ENCODE measurements around the gene ZNF358. TPM values are rescaled to one million over a fixed set of nuclear protein-coding genes. Genes with fewer than 3 reads are reported as not detected.

The ZNF358 gene
- total RNA-seq, 1 donor from 2014 or later: 16.9 TPM

GRCh38 chr19:7475665-7476064 lies 40.2 kb upstream of the ZNF358 start:
- H4K20me1 ChIP-seq (ENCODE audit: low read depth): no peaks in the 10 kb centered on the region
- no peak overlapping the region for H3K27ac ChIP-seq
- H3K4me1 Mint-ChIP-seq: peaks cover 10% of the 10 kb centered on the region
- no peaks in the 10 kb centered on the region for H3K4me1 ChIP-seq
- no peak overlapping the region for H3K27ac Mint-ChIP-seq
- TF ChIP-seq EZH2 (IDR thresholded peaks at IDR 0.05): no peak
- no peak for TF ChIP-seq EZH2phosphoT487 (IDR thresholded peaks at IDR 0.05)
- TF ChIP-seq CTCF (IDR thresholded peaks at IDR 0.05): no peak
- no peak overlapping the region for H3K4me3 ChIP-seq
- no peak overlapping the region for H3K4me2 ChIP-seq
- no peaks in the 10 kb centered on the region for H3K27me3 ChIP-seq
- no peak overlapping the region for H3K9ac ChIP-seq
- no peak overlapping the region for H2AFZ ChIP-seq (replicated peaks)
- H3K36me3 Mint-ChIP-seq: peaks cover 2% of the 10 kb centered on the region
- no peaks in the 10 kb centered on the region for H3K79me2 ChIP-seq (ENCODE audit: low read depth)
- H3K36me3 ChIP-seq: no peaks in the 10 kb centered on the region
- H3K4me3 Mint-ChIP-seq: no peak overlapping the region
- no peaks in the 10 kb centered on the region for H3K9me3 ChIP-seq (ENCODE audit: low read depth)
- H3K27me3 Mint-ChIP-seq (ENCODE audit: insufficient read depth, low read depth): no peaks in the 10 kb centered on the region
- no peak for DNase-seq (ENCODE audit: low spot score)
- H3K9me3 Mint-ChIP-seq: peaks cover 3% of the 10 kb centered on the region
- no peaks in the 10 kb centered on the region for H3F3A ChIP-seq (ENCODE audit: low read depth)

GRCh38 chr19:7476241-7476640 lies 39.7 kb upstream of the ZNF358 start:
- H3K4me1 ChIP-seq: no peaks in the 10 kb centered on the region
- H3K4me3 ChIP-seq: no peak overlapping the region
- Mint-ChIP-seq H3K27ac (no peak overlapping the region), H3K4me3 (no peak overlapping the region), H3K27me3 (ENCODE audit: insufficient read depth, low read depth) (no peaks in the 10 kb centered on the region), H3K9me3 (peaks cover 3% of the 10 kb centered on the region), H3K4me1 (peaks cover 12% of the 10 kb centered on the region), H3K36me3 (peaks cover 2% of the 10 kb centered on the region)
- H3K4me2 ChIP-seq: no peak overlapping the region
- H2AFZ ChIP-seq (replicated peaks): no peak overlapping the region
- H3K27me3 ChIP-seq: no peaks in the 10 kb centered on the region
- no peaks in the 10 kb centered on the region for H3K79me2 ChIP-seq (ENCODE audit: low read depth)
- TF ChIP-seq EZH2phosphoT487 (IDR thresholded peaks at IDR 0.05): no peak
- no peak for TF ChIP-seq CTCF (IDR thresholded peaks at IDR 0.05)
- no peak for TF ChIP-seq EZH2 (IDR thresholded peaks at IDR 0.05)
- no peaks in the 10 kb centered on the region for H4K20me1 ChIP-seq (ENCODE audit: low read depth)
- no peak for DNase-seq (ENCODE audit: low spot score)
- H3F3A ChIP-seq (ENCODE audit: low read depth): no peaks in the 10 kb centered on the region
- H3K27ac ChIP-seq: no peak overlapping the region
- no peak overlapping the region for H3K9ac ChIP-seq
- H3K36me3 ChIP-seq: no peaks in the 10 kb centered on the region
- H3K9me3 ChIP-seq (ENCODE audit: low read depth): no peaks in the 10 kb centered on the region

GRCh38 chr19:7476777-7477494 lies 39.0 kb upstream of the ZNF358 start:
- H3K4me3 Mint-ChIP-seq: no peak overlapping the region
- H3F3A ChIP-seq (ENCODE audit: low read depth): no peaks in the 10 kb centered on the region
- H3K4me3 ChIP-seq: no peak overlapping the region
- H3K4me1 Mint-ChIP-seq: peaks cover 12% of the 10 kb centered on the region
- H2AFZ ChIP-seq (replicated peaks): no peak overlapping the region
- H4K20me1 ChIP-seq (ENCODE audit: low read depth): no peaks in the 10 kb centered on the region
- H3K4me2 ChIP-seq: no peak overlapping the region
- H3K27me3 Mint-ChIP-seq (ENCODE audit: insufficient read depth, low read depth): no peaks in the 10 kb centered on the region
- no peaks in the 10 kb centered on the region for H3K79me2 ChIP-seq (ENCODE audit: low read depth)
- H3K9me3 ChIP-seq (ENCODE audit: low read depth): no peaks in the 10 kb centered on the region
- no peak overlapping the region for H3K27ac Mint-ChIP-seq
- no peaks in the 10 kb centered on the region for H3K27me3 ChIP-seq
- peaks cover 3% of the 10 kb centered on the region for H3K9me3 Mint-ChIP-seq
- H3K36me3 Mint-ChIP-seq: no peaks in the 10 kb centered on the region
- H3K9ac ChIP-seq: no peak overlapping the region
- H3K36me3 ChIP-seq: no peaks in the 10 kb centered on the region
- TF ChIP-seq EZH2phosphoT487 (IDR thresholded peaks at IDR 0.05) (no peak), CTCF (IDR thresholded peaks at IDR 0.05) (no peak), EZH2 (IDR thresholded peaks at IDR 0.05) (no peak)
- H3K27ac ChIP-seq: no peak overlapping the region
- no peaks in the 10 kb centered on the region for H3K4me1 ChIP-seq
- no peak for DNase-seq (ENCODE audit: low spot score)

Measured in neural progenitor cell (in vitro differentiated cells).